ENCODE results near the gene TBX21.

DNA sequence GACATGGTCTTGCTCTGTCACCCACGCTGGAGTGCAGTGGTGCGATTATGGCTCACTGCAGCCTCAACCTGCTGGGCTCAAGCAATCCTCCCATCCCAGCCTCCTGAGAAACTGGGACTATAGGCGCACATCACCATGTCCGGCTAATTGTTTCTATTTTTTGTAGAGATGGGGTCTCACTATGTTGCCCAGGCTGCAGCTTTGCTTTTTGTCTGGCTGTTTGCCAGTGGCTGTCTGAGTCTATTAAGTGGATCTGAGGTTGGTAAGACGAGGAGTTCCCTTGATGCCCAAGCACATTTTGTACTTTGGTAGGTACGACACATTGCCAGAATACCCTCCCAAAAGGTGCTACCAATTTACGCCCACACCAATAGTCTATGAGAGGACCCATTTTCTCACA is 5.1 kb downstream of the TBX21 start:
- TF ChIP-seq CTCF (IDR thresholded peaks at IDR 0.05) = no peak
- no peak for TF ChIP-seq POLR2AphosphoS5 (IDR thresholded peaks at IDR 0.05)
- no peak for TF ChIP-seq POLR2A (IDR thresholded peaks at IDR 0.05)

Data from breast epithelium (tissue), 3 donors.